BE2C (cell line): Measurements from ENCODE around the gene SNX5.

Experiments
- DNase-seq: peaks from one replicate; pipeline ENCODE4 v3.0.0-alpha.2; 2020
- H3K27me3 ChIP-seq: fragments of 250-450 bp; sonication (Bioruptor Pico); 2 replicates; pipeline ENCODE4 v1.5.1; 2020; ENCODE audit warnings: mild to moderate bottlenecking
- H3K36me3 ChIP-seq: fragments of 250-450 bp; sonication (Bioruptor Pico); 2 replicates; pipeline ENCODE4 v1.5.1; 2020; ENCODE audit warnings: mild to moderate bottlenecking
- H3K4me1 ChIP-seq: fragments of 250-450 bp; sonication (Bioruptor Pico); 2 replicates; pipeline ENCODE4 v1.5.1; 2020
- H3K4me3 ChIP-seq: 2 replicates; pipeline ENCODE4 v1.5.1; 2011; ENCODE audit warnings: low read depth, low read length
- H3K9me3 ChIP-seq: fragments of 250-450 bp; sonication (Bioruptor Pico); 2 replicates; pipeline ENCODE4 v1.5.1; 2020
- TF ChIP-seq, protein P1 (sequence below): IDR thresholded peaks from 2 replicates; pipeline ENCODE4 v1.5.1; 2012; ENCODE audit warnings: mild to moderate bottlenecking, low read depth, low read length

The SNX5 gene

DNA sequence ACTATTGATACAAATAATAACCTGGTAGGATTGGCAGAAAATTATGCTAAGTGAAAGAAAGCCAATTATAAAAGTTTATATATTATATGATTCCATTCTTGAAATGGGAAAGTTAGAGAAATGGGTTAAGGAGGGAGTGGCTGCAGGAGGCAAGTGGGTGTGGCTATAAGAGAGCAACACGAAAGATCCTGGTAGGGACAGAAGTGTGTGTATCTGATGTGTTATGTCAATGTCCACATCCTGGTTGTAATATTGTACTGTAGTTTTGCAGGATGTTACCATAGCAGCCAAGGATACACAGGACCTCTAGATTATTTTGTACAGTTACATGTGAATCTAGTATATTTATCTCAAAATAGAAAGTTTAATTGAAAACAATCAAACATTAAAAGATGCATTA, 46.8 kb downstream of the SNX5 start:
- TF ChIP-seq, protein P1, sequence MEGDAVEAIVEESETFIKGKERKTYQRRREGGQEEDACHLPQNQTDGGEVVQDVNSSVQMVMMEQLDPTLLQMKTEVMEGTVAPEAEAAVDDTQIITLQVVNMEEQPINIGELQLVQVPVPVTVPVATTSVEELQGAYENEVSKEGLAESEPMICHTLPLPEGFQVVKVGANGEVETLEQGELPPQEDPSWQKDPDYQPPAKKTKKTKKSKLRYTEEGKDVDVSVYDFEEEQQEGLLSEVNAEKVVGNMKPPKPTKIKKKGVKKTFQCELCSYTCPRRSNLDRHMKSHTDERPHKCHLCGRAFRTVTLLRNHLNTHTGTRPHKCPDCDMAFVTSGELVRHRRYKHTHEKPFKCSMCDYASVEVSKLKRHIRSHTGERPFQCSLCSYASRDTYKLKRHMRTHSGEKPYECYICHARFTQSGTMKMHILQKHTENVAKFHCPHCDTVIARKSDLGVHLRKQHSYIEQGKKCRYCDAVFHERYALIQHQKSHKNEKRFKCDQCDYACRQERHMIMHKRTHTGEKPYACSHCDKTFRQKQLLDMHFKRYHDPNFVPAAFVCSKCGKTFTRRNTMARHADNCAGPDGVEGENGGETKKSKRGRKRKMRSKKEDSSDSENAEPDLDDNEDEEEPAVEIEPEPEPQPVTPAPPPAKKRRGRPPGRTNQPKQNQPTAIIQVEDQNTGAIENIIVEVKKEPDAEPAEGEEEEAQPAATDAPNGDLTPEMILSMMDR = no peak
- no peak for DNase-seq

GRCh38 chr20:17919149-17919548, 49.4 kb downstream of the SNX5 start:
- Histone ChIP-seq H3K9me3 (no peaks in the 10 kb centered on the region), H3K36me3 (no peaks in the 10 kb centered on the region), H3K27me3 (no peaks in the 10 kb centered on the region), H3K4me3 (no peak overlapping the region), H3K4me1 (no peaks in the 10 kb centered on the region)
- no peak for DNase-seq
- TF ChIP-seq, protein P1 = no peak

More for the DNA sequence above, 46.8 kb downstream of the SNX5 start:
- H3K9me3 ChIP-seq = no peaks in the 10 kb centered on the region
- H3K27me3 ChIP-seq = no peaks in the 10 kb centered on the region
- H3K36me3 ChIP-seq = no peaks in the 10 kb centered on the region
- no peaks in the 10 kb centered on the region for H3K4me1 ChIP-seq
- H3K4me3 ChIP-seq = no peak overlapping the region

DNA sequence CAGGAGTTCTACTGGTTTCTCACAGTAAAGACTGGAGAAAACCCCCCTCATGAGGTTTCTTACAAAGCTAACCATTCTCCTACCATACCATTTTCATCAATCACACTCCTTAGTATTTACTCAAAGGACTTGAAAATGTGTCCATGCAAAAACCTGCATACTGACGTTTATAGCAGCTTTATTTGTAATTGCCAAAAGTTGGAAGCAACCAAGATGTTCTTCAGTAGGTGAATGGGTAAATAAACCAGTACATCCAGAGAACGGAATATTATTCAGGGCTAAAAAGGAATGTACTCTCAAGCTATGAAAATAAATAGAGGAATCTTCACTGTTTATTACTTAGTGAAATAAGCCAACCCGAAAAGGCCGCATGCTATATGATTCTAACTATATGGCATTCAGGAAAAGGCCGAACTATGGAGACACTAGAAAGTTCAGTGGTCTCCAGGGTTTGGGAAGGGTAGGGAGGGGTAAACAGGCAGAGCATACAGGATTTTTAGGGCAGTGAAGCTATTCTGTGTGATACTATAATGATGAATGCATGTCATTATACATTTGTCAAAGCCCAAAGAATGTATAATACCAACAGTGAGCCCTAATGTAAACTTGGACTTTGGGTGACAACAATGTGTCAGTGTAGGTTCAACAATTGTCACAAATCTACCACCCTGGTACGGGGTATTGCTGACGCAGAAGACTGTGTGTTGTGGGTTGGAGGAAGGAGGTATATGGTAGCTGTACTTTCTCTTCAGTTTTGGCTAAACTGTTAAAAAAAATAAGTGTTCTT, 50.6 kb downstream of the SNX5 start:
- no peaks in the 10 kb centered on the region for H3K9me3 ChIP-seq
- no peak for DNase-seq
- no peaks in the 10 kb centered on the region for H3K4me1 ChIP-seq
- TF ChIP-seq, protein P1 = no peak
- H3K27me3 ChIP-seq = no peaks in the 10 kb centered on the region
- H3K4me3 ChIP-seq = no peak overlapping the region
- H3K36me3 ChIP-seq = no peaks in the 10 kb centered on the region

GRCh38 chr20:17916433-17916891, 52.1 kb downstream of the SNX5 start:
- no peaks in the 10 kb centered on the region for H3K36me3 ChIP-seq
- H3K9me3 ChIP-seq = no peaks in the 10 kb centered on the region
- H3K4me3 ChIP-seq = no peak overlapping the region
- TF ChIP-seq, protein P1 = no peak
- H3K4me1 ChIP-seq = no peaks in the 10 kb centered on the region
- no peaks in the 10 kb centered on the region for H3K27me3 ChIP-seq
- DNase-seq = no peak

DNA sequence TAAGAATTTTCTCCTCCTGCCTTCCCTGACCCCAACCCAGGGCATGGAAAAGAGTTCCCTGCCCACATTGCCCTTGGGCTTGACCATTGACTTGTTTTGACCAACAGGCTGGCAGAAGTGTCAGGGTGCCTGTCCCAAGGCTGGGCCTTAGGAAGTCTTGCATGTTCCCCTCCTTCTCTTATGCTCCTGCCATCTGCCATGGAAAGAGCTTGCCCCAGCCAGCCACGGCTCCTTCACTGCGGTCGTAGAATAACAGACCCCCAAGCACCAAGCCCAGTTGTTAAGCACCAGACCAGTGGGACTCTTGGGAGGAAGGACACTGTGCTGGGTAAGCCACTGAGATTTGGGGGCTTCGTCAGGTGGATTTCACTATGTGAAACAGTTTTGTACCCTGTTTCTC, 53.6 kb downstream of the SNX5 start:
- Histone ChIP-seq H3K4me3 (no peak overlapping the region), H3K27me3 (no peaks in the 10 kb centered on the region), H3K36me3 (no peaks in the 10 kb centered on the region), H3K9me3 (no peaks in the 10 kb centered on the region), H3K4me1 (no peaks in the 10 kb centered on the region)
- TF ChIP-seq, protein P1 = no peak
- no peak for DNase-seq

GRCh38 chr20:17912916-17913315, 55.7 kb downstream of the SNX5 start:
- Histone ChIP-seq H3K9me3 (no peaks in the 10 kb centered on the region), H3K4me1 (no peaks in the 10 kb centered on the region), H3K4me3 (no peak overlapping the region), H3K36me3 (no peaks in the 10 kb centered on the region), H3K27me3 (no peaks in the 10 kb centered on the region)
- TF ChIP-seq, protein P1 = no peak
- no peak for DNase-seq
